ENCODE data around the gene MYO1E.
A peak's percentile ranks its signal among the peaks of the same experiment; 100 is the strongest.
"Not testable (repeated sequence)": the region's sequence is repeated elsewhere in the genome, so short reads cannot be mapped to it uniquely, and the experiment has no call there.

The MYO1E gene

GRCh38 chr15:59290295-59291212 lies 82.1 kb downstream of the MYO1E start:
- DNase-seq = no peak

GRCh38 chr15:59289574-59289973 lies 83.1 kb downstream of the MYO1E start:
- DNase-seq = no peak

- DNase-seq = no peak
Observed at GRCh38 chr15:59283717-59284391, 88.8 kb downstream of the MYO1E start.

GRCh38 chr15:59282515-59283337 lies 89.9 kb downstream of the MYO1E start:
- no peak for DNase-seq

- DNase-seq = no peak
Observed at GRCh38 chr15:59281699-59282098, 91.0 kb downstream of the MYO1E start.

- DNase-seq = no peak
Observed at GRCh38 chr15:59280855-59281254, 91.8 kb downstream of the MYO1E start.

- not testable (repeated sequence) for DNase-seq
Observed at GRCh38 chr15:59280292-59280691, 92.4 kb downstream of the MYO1E start.

GRCh38 chr15:59279023-59279422 lies 93.6 kb downstream of the MYO1E start:
- DNase-seq = no peak

- no peak for DNase-seq
Observed at GRCh38 chr15:59278120-59278519, 94.6 kb downstream of the MYO1E start.

- DNase-seq = no peak
Observed at GRCh38 chr15:59276225-59277178, 96.2 kb downstream of the MYO1E start.

- DNase-seq = peak; percentile 59
Observed at GRCh38 chr15:59274126-59274970, 98.3 kb downstream of the MYO1E start.

GRCh38 chr15:59273234-59273633 lies 99.4 kb downstream of the MYO1E start:
- no peak for DNase-seq

GRCh38 chr15:59271595-59272201 lies 101.0 kb downstream of the MYO1E start:
- DNase-seq = no peak

- DNase-seq = no peak
Observed at GRCh38 chr15:59268852-59269407, 103.7 kb downstream of the MYO1E start.

- peak; percentile 73 for DNase-seq
Observed at GRCh38 chr15:59268168-59268851, 104.4 kb downstream of the MYO1E start.

GRCh38 chr15:59266028-59266427 lies 106.6 kb downstream of the MYO1E start:
- no peak for DNase-seq

- DNase-seq = no peak
Observed at GRCh38 chr15:59262316-59262715, 110.4 kb downstream of the MYO1E start.

- no peak for DNase-seq
Observed at GRCh38 chr15:59260090-59260489, 112.6 kb downstream of the MYO1E start.

Measured in fibroblast of skin of abdomen (primary cell).